Stimulated activated CD4-positive, alpha-beta T cell treated with anti-CD3 and anti-CD28 coated beads, Interleukin-1b, Interleukin-23, amount 100 ng/mL, for 48 hours (primary cell): ENCODE measurements around the gene GRK5.

Experiments used
- DNase-seq: peaks from one replicate; pipeline ENCODE4 v3.0.0-alpha.2; 2020

The GRK5 gene

GRCh38 chr10:119496273-119496672 is 288.9 kb downstream of the GRK5 start:
- DNase-seq = peak; percentile 82

DNA sequence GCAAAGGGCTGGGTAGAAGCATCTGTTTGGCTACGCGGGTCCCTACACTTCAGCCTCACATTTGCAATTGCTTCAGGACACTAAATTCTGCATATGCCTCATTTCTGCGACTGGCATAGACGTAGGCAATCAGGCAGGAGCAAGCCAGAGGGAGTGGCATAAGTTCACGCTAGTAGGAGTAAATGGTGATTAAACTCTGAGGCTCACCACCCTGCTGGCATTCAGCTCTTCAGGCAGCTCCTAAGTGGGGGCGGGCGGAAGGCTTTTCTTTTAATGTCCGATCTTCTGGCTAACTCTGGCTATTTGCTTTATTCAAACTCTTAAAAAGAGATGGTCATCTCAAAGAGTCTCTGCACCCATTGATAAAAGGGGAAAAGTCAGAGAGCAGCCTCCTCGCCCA is 289.9 kb downstream of the GRK5 start:
- DNase-seq = no peak

DNA sequence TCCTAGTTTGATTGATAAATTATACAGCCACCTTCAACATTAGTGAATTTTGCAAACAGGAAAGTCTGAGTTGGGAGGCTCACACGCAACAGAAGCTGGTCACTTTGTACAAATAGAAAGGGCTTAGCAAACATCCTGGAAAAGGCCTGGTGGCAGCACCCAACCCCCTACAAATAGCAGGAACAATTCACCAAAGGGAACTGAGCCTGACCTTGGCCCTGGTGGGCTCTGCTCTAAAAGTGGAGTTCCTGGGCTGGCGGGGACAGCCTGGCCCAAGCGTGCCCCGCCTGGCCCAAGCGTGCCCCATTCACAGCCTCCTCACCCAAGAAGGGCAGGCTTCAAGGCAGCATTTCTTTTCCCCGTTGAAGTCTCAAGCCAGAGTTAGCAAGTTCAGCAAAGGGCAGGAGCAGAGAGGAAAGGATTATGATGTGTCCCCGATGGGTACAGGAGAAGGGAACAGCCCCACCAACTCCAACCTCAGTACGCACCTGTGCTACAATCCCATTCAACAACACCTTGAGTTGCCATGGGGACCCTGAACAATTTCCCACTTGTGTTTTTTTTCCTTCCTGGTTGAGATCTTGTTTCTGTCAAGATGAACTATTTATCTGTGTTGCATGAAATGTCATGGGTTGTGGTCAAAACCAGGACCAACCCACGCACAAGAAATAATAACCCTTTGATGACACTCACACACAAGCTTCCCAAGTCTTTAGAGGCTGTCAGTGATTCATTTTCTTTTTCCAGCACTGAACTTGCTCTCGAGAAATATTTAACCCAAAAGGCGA is 291.7 kb downstream of the GRK5 start:
- DNase-seq = no peak

DNA sequence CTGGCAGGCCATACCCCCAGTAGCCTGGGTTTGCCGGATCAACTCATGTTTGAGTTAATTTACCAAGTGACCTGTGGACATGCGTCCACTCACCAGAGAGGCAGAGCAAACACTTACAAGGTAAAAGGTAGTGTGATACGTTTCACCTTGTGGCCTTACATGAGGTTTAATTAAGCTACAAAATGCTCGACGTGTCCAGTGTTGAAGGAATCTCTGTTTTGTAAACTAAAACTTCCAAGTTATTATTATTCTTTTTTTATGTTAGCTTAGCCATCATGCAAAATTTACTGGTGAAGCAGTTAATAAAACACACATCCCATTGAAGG is 292.3 kb downstream of the GRK5 start:
- no peak for DNase-seq

DNA sequence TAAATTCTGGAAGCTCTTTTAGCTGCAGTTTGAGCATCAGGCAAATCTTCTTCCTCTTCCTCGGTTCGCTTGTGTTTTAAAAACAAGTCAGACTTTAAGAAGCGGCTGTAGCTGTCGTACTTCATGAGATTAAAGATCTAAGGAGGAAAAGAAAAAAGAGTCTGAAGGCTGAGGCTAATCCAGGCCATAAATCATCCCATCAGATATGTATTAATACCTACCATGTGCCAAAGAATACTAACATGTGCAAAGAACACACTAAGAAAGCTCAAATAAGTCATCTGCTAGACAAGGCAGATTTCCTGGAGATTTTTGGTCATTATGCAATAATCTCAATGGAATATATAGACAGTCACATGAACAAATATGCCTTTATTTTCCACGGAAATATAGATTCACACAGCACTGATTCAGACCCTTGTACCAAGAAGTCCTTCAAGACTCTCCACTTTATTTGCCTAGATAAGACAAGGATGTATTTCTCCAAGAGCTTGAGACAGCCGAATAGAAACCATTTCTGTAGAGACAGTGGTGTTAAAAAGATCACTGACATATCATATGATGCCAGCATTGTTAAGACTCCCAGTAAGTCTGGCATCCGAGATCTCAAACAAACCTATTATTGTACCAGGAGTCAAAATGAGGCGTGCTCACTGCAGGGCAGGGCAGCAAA is 292.9 kb downstream of the GRK5 start:
- DNase-seq = no peak

- no peak for DNase-seq
Observed at GRCh38 chr10:119500821-119501220, 293.4 kb downstream of the GRK5 start.

GRCh38 chr10:119501690-119502089 is 294.3 kb downstream of the GRK5 start:
- DNase-seq = no peak

DNA sequence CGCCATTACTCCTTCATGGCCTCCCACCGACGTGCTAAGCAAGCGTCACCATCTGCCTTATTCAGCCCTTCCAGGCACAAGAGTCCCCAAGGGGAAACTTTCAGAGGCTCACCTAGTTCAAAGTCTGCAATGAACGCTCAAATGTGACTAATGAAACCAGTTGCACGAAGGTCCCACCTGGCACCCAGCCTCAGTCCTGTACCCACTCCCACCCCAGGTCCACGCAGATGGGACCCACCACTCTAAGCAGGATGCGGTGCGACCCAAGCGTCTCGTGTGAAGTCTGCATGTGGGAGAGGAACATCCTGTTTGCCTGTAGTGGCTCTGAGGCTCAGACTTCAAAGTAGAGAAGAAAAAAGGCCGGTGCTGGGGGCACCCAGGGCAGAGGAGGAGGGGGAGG is 294.8 kb downstream of the GRK5 start:
- DNase-seq = peak; percentile 83

- DNase-seq = no peak
Observed at GRCh38 chr10:119502618-119503155, 295.3 kb downstream of the GRK5 start.

DNA sequence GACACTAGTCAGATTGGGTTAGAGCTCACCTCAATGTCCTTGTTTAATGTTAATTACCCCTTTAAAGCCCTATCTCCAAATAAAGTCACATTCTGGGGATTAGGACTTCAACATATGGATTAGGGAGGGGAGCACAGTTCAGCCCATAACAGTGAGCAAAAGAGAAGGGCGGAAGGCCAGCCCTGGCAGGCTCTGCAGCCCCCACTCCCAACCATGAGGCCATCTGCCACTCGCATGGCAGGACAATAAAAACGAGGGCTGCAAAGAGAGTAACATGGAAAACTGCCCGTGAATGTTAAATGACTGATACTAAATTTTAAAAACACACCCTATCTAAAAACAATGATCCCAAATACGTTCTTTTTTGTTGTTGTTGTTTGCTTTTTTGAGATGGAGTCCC is 296.4 kb downstream of the GRK5 start:
- no peak for DNase-seq

- DNase-seq = no peak
Observed at GRCh38 chr10:119504651-119505050, 297.3 kb downstream of the GRK5 start.

DNA sequence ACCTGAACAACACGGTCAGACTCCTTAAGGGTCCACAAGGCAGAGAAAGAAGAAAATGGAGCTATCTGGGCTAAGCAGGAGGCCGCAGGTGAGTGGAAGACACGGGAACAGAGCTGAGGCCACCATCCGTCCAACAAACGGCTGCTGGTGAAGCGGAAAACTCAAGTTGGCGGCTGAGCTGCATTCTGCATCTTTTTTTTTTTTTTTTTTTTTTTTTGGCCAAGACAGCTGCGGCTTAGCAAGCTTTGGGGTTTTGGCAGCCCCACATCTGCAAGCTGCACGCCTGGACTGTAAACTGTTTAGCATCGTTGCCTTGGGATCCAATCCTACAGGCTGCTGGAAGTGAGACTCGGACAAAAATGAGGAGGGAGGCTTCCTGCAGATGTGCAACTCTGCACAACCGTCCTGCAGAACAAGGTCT is 297.8 kb downstream of the GRK5 start:
- DNase-seq = no peak
